ENCODE results near the gene KRT6A.

DNA sequence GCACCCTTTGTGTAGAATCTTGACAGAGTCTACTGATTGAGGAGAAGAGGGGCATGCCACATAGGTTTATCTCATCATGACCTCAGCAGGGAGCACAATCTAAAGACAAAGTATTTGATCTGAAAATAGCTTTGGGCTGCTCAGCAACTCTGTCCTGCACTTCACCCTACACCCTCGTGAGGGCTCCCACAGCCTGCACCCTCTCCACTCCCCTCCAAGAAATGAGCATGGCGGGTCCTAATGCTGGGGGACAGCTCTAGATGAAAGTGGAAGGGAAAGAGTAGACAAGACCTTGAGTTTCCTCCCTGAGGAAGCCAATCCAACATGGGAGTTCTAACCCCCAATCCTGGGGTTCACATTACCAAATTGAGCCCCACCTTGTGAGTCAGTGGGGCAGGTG, 37.8 kb upstream of the KRT6A start:
- TF ChIP-seq EZH2phosphoT487 (IDR thresholded peaks at IDR 0.05; ENCODE audit: insufficient read depth, low read depth) (no peak), EZH2 (IDR thresholded peaks at IDR 0.05; ENCODE audit: insufficient read depth, poor library complexity, severe bottlenecking) (no peak)

Data from GM23248 (cell line).